Adipocyte (in vitro differentiated cells): ENCODE measurements around the gene ALDH2.
"Not testable (repeated sequence)": the region's sequence is repeated elsewhere in the genome, so short reads cannot be mapped to it uniquely, and the experiment has no call there.

Source experiments
- DNase-seq: peaks from one replicate; pipeline ENCODE4 v3.0.0-alpha.2; 2015; ENCODE audit warnings: low read depth
- H3K27me3 ChIP-seq: replicated peaks from 2 replicates; pipeline ENCODE4 v1.7.0; 2013; ENCODE audit warnings: mild to moderate bottlenecking, low read length, moderate library complexity; ENCODE audit not compliant: control insufficient read depth, insufficient read depth
- H3K36me3 ChIP-seq: 2 replicates; pipeline ENCODE4 v1.7.0; 2013; ENCODE audit warnings: low read length, mild to moderate bottlenecking, moderate library complexity; ENCODE audit not compliant: control insufficient read depth, insufficient read depth, severe bottlenecking
- H3K4me1 ChIP-seq: 2 replicates; pipeline ENCODE4 v1.7.0; 2013; ENCODE audit warnings: mild to moderate bottlenecking, low read length, moderate library complexity; ENCODE audit not compliant: control insufficient read depth, insufficient read depth
- H3K4me3 ChIP-seq: 2 replicates; pipeline ENCODE4 v1.7.0; 2013; ENCODE audit warnings: mild to moderate bottlenecking, low read length, moderate library complexity
- H3K9ac ChIP-seq: 2 replicates; pipeline ENCODE4 v1.7.0; 2013; ENCODE audit warnings: mild to moderate bottlenecking, low read length, moderate library complexity
- H3K9me3 ChIP-seq: 2 replicates; pipeline ENCODE4 v1.7.0; 2013; ENCODE audit warnings: mild to moderate bottlenecking, low read length, moderate library complexity; ENCODE audit not compliant: control insufficient read depth

ALDH2 gene

GRCh38 chr12:111829635-111830034 is 62.9 kb downstream of the ALDH2 start:
- not testable (repeated sequence) for H3K27me3 ChIP-seq, H3K9ac ChIP-seq, H3K9me3 ChIP-seq, H3K36me3 ChIP-seq, H3K4me3 ChIP-seq, H3K4me1 ChIP-seq, DNase-seq

GRCh38 chr12:111834740-111835386 is 68.1 kb downstream of the ALDH2 start:
- not testable (repeated sequence) for DNase-seq, H3K9ac ChIP-seq, H3K27me3 ChIP-seq, H3K36me3 ChIP-seq, H3K4me1 ChIP-seq, H3K9me3 ChIP-seq, H3K4me3 ChIP-seq

GRCh38 chr12:111835531-111836181 is 68.9 kb downstream of the ALDH2 start:
- not testable (repeated sequence) for H3K9me3 ChIP-seq, H3K4me3 ChIP-seq, H3K27me3 ChIP-seq, H3K9ac ChIP-seq, DNase-seq, H3K4me1 ChIP-seq, H3K36me3 ChIP-seq

GRCh38 chr12:111838353-111838752 is 71.6 kb downstream of the ALDH2 start:
- peaks cover 5% of the 10 kb centered on the region for H3K36me3 ChIP-seq
- DNase-seq = no peak
- H3K4me1 ChIP-seq = peaks cover 15% of the 10 kb centered on the region
- H3K4me3 ChIP-seq = no peak overlapping the region
- no peak overlapping the region for H3K9ac ChIP-seq
- no peaks in the 10 kb centered on the region for H3K9me3 ChIP-seq
- no peaks in the 10 kb centered on the region for H3K27me3 ChIP-seq

GRCh38 chr12:111840807-111841206 is 74.1 kb downstream of the ALDH2 start:
- H3K9me3 ChIP-seq = no peaks in the 10 kb centered on the region
- H3K36me3 ChIP-seq = peaks cover 5% of the 10 kb centered on the region
- peaks cover 22% of the 10 kb centered on the region for H3K4me1 ChIP-seq
- H3K9ac ChIP-seq = peak overlapping the region; percentile 92
- H3K4me3 ChIP-seq = peak overlapping the region; percentile 91
- no peak for DNase-seq
- H3K27me3 ChIP-seq = no peaks in the 10 kb centered on the region

GRCh38 chr12:111841236-111841749 is 74.6 kb downstream of the ALDH2 start:
- DNase-seq = no peak
- peaks cover 22% of the 10 kb centered on the region for H3K4me1 ChIP-seq
- H3K4me3 ChIP-seq = peak overlapping the region; percentile 91

GRCh38 chr12:111841750-111842555 is 75.2 kb downstream of the ALDH2 start, which contains the start of gene MAPKAPK5:
Gene MAPKAPK5 (plus strand): TSS chr12:111842228. CDS start chr12:111842734, 506 bp downstream.
- peak; percentile 97 for DNase-seq
- peaks cover 5% of the 10 kb centered on the region for H3K36me3 ChIP-seq
- H3K4me3 ChIP-seq = peak within 1 kb of the TSS; percentile 91
- H3K9ac ChIP-seq = peak within 1 kb of the TSS; percentile 92
- H3K9me3 ChIP-seq = no peaks in the 10 kb centered on the region
- H3K4me1 ChIP-seq = peaks cover 22% of the 10 kb centered on the region
- no peaks in the 10 kb centered on the region for H3K27me3 ChIP-seq

More at GRCh38 chr12:111841236-111841749, 74.6 kb downstream of the ALDH2 start:
- no peaks in the 10 kb centered on the region for H3K9me3 ChIP-seq
- peak overlapping the region; percentile 92 for H3K9ac ChIP-seq
- H3K27me3 ChIP-seq = no peaks in the 10 kb centered on the region
- peaks cover 5% of the 10 kb centered on the region for H3K36me3 ChIP-seq

- peaks cover 22% of the 10 kb centered on the region for H3K4me1 ChIP-seq
- peak overlapping the region; percentile 92 for H3K9ac ChIP-seq
- H3K9me3 ChIP-seq = no peaks in the 10 kb centered on the region
- H3K4me3 ChIP-seq = peak overlapping the region; percentile 91
- DNase-seq = peak; percentile 51
- no peaks in the 10 kb centered on the region for H3K27me3 ChIP-seq
- H3K36me3 ChIP-seq = peaks cover 5% of the 10 kb centered on the region
Observed at GRCh38 chr12:111842556-111843396, 76.0 kb downstream of the ALDH2 start.

GRCh38 chr12:111846016-111846415 is 79.3 kb downstream of the ALDH2 start:
- Histone ChIP-seq H3K36me3 (no peaks in the 10 kb centered on the region), H3K9ac (no peak overlapping the region)

GRCh38 chr12:111850526-111850925 is 83.8 kb downstream of the ALDH2 start:
- Histone ChIP-seq H3K27me3 (no peaks in the 10 kb centered on the region), H3K9me3 (no peaks in the 10 kb centered on the region), H3K4me3 (no peak overlapping the region), H3K9ac (no peak overlapping the region), H3K4me1 (no peaks in the 10 kb centered on the region), H3K36me3 (peaks cover 9% of the 10 kb centered on the region)
- DNase-seq = no peak

More at GRCh38 chr12:111846016-111846415, 79.3 kb downstream of the ALDH2 start:
- Histone ChIP-seq H3K4me3 (no peak overlapping the region), H3K27me3 (no peaks in the 10 kb centered on the region), H3K4me1 (peaks cover 10% of the 10 kb centered on the region), H3K9me3 (no peaks in the 10 kb centered on the region)
- DNase-seq = no peak
